ENCODE results near the gene ABCD2. TPM values are rescaled to one million over a fixed set of nuclear protein-coding genes. Genes with fewer than 3 reads are reported as not detected.

ABCD2 gene
- total RNA-seq, 1 donor, result under 0.01 TPM

DNA sequence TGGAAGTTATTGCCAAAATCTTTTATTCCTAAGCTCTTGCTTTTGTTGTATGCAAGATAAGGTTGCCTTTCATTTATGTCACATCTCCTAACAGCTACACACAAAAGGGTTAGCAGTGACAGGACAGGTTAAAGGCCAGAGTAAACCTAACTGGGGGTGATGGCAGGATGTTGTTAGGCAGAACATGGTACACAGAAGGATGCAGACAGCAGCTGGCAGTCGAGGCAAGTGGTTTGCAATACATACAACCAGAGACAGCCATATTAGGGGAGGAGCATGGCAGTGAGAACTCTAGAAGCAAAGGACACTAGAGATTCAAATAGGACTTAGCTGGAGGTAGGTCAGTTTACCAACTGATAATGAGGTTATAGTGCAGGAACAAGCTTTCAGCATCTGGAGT lies 2.7 kb upstream of the ABCD2 start:
- no peak for DNase-seq (ENCODE audit: low read depth)

GRCh38 chr12:39621670-39622069 lies 2.1 kb upstream of the ABCD2 start:
- no peak overlapping the region for H3K4me3 ChIP-seq (ENCODE audit: low read depth, low read length)
- TF ChIP-seq, protein P1, sequence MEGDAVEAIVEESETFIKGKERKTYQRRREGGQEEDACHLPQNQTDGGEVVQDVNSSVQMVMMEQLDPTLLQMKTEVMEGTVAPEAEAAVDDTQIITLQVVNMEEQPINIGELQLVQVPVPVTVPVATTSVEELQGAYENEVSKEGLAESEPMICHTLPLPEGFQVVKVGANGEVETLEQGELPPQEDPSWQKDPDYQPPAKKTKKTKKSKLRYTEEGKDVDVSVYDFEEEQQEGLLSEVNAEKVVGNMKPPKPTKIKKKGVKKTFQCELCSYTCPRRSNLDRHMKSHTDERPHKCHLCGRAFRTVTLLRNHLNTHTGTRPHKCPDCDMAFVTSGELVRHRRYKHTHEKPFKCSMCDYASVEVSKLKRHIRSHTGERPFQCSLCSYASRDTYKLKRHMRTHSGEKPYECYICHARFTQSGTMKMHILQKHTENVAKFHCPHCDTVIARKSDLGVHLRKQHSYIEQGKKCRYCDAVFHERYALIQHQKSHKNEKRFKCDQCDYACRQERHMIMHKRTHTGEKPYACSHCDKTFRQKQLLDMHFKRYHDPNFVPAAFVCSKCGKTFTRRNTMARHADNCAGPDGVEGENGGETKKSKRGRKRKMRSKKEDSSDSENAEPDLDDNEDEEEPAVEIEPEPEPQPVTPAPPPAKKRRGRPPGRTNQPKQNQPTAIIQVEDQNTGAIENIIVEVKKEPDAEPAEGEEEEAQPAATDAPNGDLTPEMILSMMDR (IDR thresholded peaks at IDR 0.05; ENCODE audit: insufficient read depth, low read length), result no peak
- no peak for DNase-seq (ENCODE audit: low read depth)

More for the DNA sequence above, 2.7 kb upstream of the ABCD2 start:
- H3K4me3 ChIP-seq (ENCODE audit: low read depth, low read length), result no peak overlapping the region
- TF ChIP-seq, protein P1 (IDR thresholded peaks at IDR 0.05; ENCODE audit: insufficient read depth, low read length), result no peak

DNA sequence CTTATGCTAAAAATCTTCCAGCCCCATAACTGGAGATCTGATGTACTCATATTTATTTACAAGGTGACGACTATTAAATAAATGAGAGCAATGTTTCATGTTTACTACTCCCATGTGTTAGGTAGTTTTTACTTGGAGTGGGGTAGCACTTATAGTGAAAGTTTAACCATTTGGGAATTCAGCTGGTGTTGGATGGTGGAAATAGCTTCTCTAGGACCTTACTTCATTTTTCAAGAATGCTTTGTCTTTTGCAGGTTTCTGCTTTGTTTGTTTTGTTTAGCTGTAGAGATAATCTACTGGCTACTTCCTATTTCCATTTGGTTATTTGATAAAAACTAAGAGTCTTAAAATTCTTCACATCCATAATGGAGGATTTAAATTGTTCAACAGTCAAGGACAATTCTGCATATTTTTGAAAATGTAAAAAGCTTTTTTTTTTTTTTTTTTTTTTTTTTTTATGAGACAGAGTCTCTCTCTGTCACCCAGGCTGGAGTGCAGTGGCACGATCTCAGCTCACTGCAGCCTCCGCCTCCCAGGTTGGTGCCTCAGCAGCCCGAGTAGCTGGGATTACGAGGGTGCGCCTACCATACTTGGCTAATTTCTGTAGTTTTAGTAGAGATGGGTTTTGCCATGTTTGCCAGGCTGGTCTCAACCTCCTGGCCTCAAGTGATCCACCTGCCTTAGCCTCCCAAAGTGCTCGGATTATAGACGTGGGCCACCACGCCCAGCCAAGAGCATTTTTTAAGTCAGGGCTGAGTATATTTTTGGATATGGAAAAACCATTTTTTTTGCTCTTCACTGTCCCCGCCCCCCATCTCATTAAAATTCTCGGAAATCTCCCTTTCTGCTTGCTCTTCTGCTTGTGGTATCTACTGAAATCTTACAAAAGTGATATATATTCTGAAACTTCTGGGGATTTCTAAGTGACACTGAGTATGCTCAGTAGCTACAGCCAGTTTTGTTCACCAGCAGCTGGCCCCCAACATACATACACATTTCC lies 1.4 kb upstream of the ABCD2 start:
- DNase-seq (ENCODE audit: low read depth), result peak; percentile 5
- H3K4me3 ChIP-seq (ENCODE audit: low read depth, low read length), result peak overlapping the region; percentile 61
- TF ChIP-seq, protein P1 (IDR thresholded peaks at IDR 0.05; ENCODE audit: insufficient read depth, low read length), result no peak

- DNase-seq (ENCODE audit: low read depth), result no peak
- H3K4me3 ChIP-seq (ENCODE audit: low read depth, low read length), result peak overlapping the region; percentile 61
- TF ChIP-seq, protein P1 (IDR thresholded peaks at IDR 0.05; ENCODE audit: insufficient read depth, low read length), result no peak
Measured at GRCh38 chr12:39619316-39619659, 315 bp downstream of the ABCD2 start.

- H3K4me3 ChIP-seq (ENCODE audit: low read depth, low read length), result no peak overlapping the region
- no peak for DNase-seq (ENCODE audit: low read depth)
- TF ChIP-seq, protein P1 (IDR thresholded peaks at IDR 0.05; ENCODE audit: insufficient read depth, low read length), result no peak
Measured at GRCh38 chr12:39618701-39619100, 902 bp downstream of the ABCD2 start.

DNA sequence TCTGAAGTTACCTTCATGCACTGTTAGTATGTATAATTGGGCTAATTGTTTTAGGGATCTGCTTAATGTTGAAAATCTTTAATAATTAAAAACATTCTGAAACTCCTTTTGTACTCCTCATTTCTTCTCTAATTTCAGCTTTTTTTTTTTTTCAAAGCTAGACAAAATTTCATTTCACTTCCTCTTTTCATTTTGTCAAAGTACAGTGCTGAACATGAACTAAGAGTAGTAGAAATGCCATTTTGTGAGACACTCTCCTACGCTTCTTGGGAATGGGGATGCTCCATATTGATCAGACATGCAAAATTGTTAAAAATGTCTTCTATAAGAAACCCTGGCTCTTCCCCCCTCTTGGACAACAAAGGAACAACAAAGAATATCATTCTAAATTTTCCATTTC lies 1.7 kb downstream of the ABCD2 start:
- DNase-seq (ENCODE audit: low read depth), result no peak
- no peak overlapping the region for H3K4me3 ChIP-seq (ENCODE audit: low read depth, low read length)
- TF ChIP-seq, protein P1 (IDR thresholded peaks at IDR 0.05; ENCODE audit: insufficient read depth, low read length), result no peak
